ENCODE measurements around the gene CBX4. TPM values are rescaled to one million over a fixed set of nuclear protein-coding genes. Genes with fewer than 3 reads are reported as not detected.

Gene CBX4
- total and polyA plus RNA-seq, 10 of the 15 experiments (the other 5 are each of a cell fraction or from before 2014, with no cell fraction given) = 0.69 to 24.6 (median 4.2) TPM

DNA sequence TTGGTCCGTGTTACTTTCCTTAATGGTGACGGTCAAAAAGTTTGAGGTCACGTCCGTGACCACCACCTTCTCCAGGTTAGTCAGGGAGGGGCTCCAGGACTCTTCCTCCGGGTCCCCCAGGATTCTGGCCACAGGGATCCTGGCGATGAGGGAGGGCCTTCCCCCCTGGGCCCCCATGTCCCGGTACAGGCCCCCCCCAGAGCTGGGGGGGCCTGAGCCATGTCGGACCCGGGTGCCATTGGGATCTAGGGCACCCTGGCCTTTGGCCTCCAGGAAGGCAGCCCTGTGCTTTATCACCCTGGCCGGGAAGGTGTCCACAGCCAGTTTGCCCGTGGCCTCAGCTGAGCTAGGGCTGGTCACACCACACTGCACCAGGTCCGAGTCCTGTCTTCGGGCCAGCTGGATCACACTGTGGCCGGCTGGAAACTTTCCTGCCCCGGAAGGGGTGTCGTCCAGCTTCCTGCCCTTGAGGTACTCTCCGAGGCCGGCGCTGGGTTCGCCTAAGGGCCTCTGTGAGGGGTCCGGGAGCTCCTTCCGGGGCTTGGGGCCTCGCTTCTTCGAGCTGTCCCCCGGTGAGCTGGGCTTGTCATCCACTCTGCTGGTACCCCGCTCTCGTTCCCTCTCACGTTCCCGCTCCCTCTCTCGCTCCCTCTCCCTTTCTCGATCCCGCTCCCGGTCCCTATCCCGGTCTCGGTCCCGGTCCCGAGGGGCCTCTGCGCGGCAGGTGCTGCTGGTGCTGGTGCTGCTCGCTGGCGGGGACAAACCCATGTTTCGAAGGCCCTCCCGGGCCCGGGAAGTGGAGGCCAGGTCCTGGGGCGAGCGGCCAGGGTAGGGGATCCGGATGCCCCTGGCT is 44.4 kb downstream of the CBX4 start:
- H2AFZ ChIP-seq (ENCODE audit: control insufficient read depth, low read depth, low read length) = no peak overlapping the region
- peaks cover 17% of the 10 kb centered on the region for H3K4me1 ChIP-seq (ENCODE audit: control insufficient read depth, insufficient read depth, low read length)
- TF ChIP-seq NBN (IDR thresholded peaks at IDR 0.05) = no peak
- TF ChIP-seq LARP7 (IDR thresholded peaks at IDR 0.05) = no peak
- TF ChIP-seq, protein P1, sequence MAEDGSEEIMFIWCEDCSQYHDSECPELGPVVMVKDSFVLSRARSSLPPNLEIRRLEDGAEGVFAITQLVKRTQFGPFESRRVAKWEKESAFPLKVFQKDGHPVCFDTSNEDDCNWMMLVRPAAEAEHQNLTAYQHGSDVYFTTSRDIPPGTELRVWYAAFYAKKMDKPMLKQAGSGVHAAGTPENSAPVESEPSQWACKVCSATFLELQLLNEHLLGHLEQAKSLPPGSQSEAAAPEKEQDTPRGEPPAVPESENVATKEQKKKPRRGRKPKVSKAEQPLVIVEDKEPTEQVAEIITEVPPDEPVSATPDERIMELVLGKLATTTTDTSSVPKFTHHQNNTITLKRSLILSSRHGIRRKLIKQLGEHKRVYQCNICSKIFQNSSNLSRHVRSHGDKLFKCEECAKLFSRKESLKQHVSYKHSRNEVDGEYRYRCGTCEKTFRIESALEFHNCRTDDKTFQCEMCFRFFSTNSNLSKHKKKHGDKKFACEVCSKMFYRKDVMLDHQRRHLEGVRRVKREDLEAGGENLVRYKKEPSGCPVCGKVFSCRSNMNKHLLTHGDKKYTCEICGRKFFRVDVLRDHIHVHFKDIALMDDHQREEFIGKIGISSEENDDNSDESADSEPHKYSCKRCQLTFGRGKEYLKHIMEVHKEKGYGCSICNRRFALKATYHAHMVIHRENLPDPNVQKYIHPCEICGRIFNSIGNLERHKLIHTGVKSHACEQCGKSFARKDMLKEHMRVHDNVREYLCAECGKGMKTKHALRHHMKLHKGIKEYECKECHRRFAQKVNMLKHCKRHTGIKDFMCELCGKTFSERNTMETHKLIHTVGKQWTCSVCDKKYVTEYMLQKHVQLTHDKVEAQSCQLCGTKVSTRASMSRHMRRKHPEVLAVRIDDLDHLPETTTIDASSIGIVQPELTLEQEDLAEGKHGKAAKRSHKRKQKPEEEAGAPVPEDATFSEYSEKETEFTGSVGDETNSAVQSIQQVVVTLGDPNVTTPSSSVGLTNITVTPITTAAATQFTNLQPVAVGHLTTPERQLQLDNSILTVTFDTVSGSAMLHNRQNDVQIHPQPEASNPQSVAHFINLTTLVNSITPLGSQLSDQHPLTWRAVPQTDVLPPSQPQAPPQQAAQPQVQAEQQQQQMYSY (CRISPR knock-in tag; IDR thresholded peaks at IDR 0.05) = no peak
- no peak overlapping the region for H3K9ac ChIP-seq (ENCODE audit: control insufficient read depth, insufficient read depth, low read length)
- no peak overlapping the region for H3K27ac ChIP-seq (ENCODE audit: control insufficient read depth, insufficient read depth)
- RAD21 ChIA-PET (ENCODE audit: unreplicated experiment) = interaction anchor here (1.2 kb wide), 1 partner anchor 42 kb away, joined by 6 read pairs; no protein-coding TSS in a partner anchor
- FAIRE-seq (no peak), ATAC-seq (no peak), DNase-seq (ENCODE audit: low read depth, low spot score) (no peak)
- SMC1A ChIA-PET (ENCODE audit: uncharacterized antibody, unreplicated experiment) = interaction anchor here (0.6 to 1.1 kb wide), 5 partner anchors 14 to 175 kb away, joined by 3 to 4 read pairs (median 3); no protein-coding TSS in a partner anchor
- intact Hi-C loops (cut with micrococcal nuclease; ENCODE audit: unreplicated experiment) (no loop called here), in situ Hi-C loops (cut with MboI) (no loop called here)
- no peak overlapping the region for H3K4me2 ChIP-seq (ENCODE audit: control insufficient read depth, insufficient read depth)
- H3K4me3 ChIP-seq = no peak overlapping the region
- POLR2A ChIA-PET = no interaction called here
- no peaks in the 10 kb centered on the region for H4K20me1 ChIP-seq (ENCODE audit: control insufficient read depth, insufficient read depth)
- H3K27me3 ChIP-seq (replicated peaks in 1 of 2; ENCODE audit: control insufficient read depth in 2 of 2, insufficient read depth in 2 of 2, low read length in 1 of 2) = peaks cover 20 to 28% of the 10 kb centered on the region in 2 experiments
- no peaks in the 10 kb centered on the region for H3K79me2 ChIP-seq (ENCODE audit: control insufficient read depth, insufficient read depth, low read length)
- BruUV-seq (replicated peaks) = no TSS peak
- H3K9me3 ChIP-seq (replicated peaks; ENCODE audit: control insufficient read depth, insufficient read depth, low read length) = no peaks in the 10 kb centered on the region
- CTCF ChIA-PET = interaction anchor here (1.0 to 1.1 kb wide), 3 partner anchors 13 to 180 kb away, joined by 3 read pairs; no protein-coding TSS in a partner anchor
- 94% methylated on average over 35 of the region's 47 CpGs for WGBS (ENCODE audit: insufficient coverage, insufficient replicate concordance, low lambda C conversion rate, missing lambda C conversion rate)
- H3K36me3 ChIP-seq (ENCODE audit: control insufficient read depth in 2 of 2, insufficient read depth in 2 of 2, low read length in 1 of 2) = peaks cover 2 to 3% of the 10 kb centered on the region in 2 experiments; a peak in 2 of 4 replicates
